Fibroblast of skin of left quadriceps (primary cell): ENCODE results near the gene GRM4.

Experiments used
- DNase-seq, 2 experiments: peaks; one replicate each; pipeline ENCODE4 v3.0.0-alpha.2; 2013; ENCODE audit warnings: low read depth in 2 of 2

The GRM4 gene

GRCh38 chr6:33994472-33995308 lies 151.2 kb downstream of the GRM4 start:
- no peak for DNase-seq

DNA sequence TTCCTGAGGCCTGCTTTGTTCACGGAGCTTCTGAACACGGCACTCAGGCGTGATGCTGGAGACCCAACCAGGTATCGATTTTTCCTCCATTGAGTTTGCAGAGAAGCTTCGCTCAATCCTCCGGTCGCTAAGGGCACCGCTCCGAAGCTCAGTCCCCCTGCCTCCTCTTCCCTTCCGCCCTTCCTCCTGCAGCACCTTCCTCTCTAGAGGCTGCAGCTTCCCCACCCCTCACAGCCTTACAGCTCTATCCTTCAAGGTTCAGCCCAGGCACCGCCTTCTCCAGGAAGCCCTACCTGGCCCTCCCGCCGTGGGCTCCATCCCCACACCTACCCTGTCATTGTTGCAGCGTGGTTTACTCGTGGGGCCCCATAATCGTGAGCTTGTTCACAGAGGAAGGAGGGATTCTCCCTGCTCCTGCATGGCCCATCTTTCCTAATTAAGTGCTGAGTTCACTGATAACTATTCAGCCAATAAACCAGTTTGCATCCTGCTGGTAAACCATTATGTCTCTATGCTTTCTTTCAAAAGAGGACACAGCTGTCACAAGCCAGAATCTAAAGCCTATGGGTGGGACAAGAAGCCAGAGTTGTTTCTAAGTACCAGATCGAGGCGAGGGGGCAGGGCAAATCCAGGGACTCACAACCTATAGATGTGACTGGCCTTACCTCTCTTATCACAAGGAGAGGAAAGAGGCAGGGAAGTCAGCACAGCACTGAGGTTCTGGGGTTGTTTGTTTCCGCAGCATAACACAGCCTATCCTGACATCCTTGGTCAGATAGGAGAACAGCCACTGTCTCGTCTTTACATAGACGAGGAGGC lies 152.0 kb downstream of the GRM4 start:
- DNase-seq: no peak

DNA sequence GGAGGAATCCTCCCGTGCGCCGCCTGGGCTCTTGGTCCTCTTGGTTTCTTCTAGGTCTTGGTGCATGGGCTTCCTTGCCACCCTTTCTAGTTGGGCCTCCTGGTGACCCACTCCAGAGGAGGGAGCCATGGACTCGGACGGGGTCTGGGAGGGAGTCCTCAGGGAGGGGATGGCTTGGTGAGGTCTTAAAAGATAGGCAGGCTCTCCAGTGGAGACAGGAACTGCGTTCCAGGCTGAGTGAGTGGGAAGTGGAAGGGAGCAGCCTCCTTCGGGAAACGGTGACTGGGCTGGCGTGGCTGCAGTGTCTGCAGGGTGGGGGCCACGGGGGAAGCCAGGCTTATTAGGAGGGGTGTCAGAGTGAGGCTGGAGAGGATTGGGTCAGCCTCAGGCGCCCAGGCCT lies 152.8 kb downstream of the GRM4 start:
- no peak for DNase-seq

DNA sequence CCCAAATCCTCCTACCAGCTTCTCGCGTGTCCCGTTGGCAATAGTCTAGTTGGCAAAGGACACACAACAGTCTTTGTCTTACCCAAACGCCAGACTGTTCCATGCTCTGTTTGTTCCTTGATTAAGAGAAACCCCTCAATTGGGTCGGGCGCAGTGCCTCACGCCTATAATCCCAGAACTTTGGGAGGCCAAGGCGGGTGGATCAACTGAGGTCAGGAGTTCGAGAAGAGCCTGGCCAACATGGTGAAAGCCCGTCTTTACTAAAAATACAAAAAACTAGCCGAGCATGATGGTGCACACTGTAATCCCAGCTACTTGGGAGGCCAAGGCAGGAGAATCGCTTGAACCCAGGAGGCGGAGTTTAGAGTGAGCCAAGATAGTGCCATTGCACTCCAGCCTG lies 153.7 kb downstream of the GRM4 start:
- DNase-seq: no peak

- DNase-seq: no peak
Measured at GRCh38 chr6:33991610-33992009, 154.3 kb downstream of the GRM4 start.

GRCh38 chr6:33990061-33990541 lies 155.8 kb downstream of the GRM4 start:
- no peak for DNase-seq

DNA sequence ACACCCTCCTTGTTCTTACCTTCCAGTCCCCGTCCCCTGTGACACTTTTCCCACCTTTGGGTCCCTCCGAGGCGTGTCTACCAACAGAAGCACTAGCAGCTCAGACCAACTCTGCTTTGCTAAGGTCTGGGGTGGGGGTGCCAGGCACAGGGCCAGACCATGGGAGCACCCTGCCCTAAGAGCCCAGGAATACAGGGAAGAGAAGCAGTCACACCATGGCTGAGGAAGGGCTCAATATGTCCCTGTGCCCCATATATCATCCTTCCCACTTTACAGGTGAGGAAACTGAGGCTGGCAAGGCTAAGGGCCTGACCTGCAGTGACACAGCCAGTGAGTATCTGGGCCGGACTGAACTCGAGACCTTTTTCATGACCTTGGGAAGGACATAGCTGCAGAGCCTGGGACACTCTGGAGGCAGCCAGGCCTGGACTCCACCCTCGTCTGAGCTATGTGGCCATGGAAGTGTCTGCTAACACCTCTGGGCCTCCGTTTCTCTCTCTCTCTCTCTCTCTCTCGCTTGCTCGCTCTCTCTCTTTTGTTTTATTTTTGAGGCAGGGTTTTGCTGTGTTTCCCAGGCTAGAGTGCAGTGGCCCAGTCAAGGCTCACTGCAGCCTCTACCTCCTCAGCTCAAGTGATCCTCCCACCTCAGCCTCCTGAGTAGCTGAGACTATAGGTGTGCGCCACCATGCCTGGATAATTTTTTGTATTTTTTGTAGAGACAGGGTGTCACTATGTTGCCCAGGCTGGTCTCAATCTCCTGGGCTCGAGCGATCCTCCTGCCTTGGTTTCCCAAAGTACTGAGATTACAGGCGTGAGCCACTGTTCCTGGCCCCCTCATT lies 156.7 kb downstream of the GRM4 start:
- DNase-seq: no peak

DNA sequence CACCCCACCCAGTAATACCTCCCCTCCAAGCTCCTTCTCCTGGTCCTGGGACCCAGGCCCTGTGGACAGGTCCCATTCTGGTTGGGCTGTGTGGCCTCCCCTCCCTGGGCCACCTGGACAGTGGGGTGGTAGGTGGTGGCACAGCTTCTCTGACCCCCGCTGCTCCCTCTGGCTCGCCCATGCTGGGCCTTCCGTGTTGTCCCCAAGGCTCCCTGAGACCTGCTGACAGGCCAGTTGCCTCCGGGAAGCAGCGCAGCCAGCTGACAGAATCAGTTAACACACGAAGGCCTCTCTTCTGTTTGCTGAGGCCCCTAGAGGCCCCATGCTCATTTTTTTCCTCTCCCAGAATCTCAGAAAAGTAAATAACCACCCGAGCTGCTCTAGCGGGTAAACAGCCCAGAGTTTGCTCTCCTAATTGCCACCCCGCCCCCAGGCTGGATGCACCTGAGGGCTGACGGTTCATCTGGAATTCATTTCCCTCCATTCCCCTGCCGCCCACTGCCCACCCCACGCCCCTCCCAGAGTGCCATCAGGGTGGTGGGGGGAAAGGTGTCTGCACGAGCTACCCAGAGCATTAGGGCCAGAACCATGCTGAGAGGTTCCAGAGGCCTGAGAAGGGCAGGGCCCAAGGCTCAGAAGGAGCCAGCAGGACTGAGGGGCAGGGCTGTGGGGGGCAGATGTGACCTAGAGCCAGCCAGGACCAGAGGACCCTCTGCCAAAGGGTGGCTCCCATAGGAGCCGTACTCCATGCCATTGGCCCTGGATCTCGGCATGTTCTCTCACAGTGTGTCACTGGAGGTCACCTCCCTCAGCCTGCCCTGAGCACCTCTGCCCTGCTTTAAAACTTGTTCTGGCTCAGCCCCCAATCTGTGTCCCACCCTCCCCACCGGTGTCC lies 157.5 kb downstream of the GRM4 start:
- DNase-seq: no peak

GRCh38 chr6:33987531-33988021 lies 158.3 kb downstream of the GRM4 start:
- no peak for DNase-seq

DNA sequence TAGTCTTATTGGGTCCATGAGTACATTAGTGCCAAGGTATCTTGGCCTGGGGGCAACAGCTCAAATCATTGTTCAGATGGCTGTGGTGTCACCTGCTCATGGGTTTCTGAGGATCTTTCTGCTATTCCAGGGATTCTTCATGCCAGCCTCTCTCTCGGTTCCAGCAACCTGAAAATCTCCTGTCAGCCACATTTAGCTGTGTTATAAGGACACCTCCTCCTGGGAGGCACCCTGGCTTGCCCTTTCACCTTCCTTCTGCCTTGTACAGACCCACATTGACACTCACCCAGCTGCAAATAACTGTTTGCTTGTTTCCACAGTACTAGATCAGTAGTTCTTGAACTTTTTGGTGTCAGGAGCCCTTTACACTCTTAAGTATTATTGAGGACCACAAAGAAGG lies 159.9 kb downstream of the GRM4 start:
- no peak for DNase-seq

DNA sequence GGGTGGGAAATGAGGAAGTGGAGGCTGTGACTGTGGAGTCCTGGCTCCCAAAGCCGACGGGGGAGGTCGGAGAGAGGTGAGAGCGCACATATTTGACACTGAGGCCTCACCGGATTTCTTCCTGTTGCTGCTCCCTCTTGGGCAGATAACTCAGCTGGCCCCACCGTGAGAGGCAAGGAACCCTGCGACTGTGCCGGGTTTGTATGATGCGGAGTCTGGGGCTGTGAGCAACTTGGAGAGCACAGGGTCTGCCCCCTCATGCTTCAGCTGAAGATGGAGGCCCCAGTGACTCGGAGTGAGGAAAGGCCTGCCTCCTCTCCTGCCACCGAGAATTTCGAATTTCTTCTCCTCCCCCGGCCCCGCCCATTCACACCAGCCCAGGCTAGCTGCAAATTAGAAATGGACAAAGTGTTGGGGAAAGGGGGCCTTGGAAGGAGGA lies 160.6 kb downstream of the GRM4 start:
- no peak for DNase-seq

GRCh38 chr6:33984466-33985312 lies 161.2 kb downstream of the GRM4 start:
- no peak for DNase-seq

GRCh38 chr6:33983721-33984465 lies 162.0 kb downstream of the GRM4 start:
- no peak for DNase-seq

DNA sequence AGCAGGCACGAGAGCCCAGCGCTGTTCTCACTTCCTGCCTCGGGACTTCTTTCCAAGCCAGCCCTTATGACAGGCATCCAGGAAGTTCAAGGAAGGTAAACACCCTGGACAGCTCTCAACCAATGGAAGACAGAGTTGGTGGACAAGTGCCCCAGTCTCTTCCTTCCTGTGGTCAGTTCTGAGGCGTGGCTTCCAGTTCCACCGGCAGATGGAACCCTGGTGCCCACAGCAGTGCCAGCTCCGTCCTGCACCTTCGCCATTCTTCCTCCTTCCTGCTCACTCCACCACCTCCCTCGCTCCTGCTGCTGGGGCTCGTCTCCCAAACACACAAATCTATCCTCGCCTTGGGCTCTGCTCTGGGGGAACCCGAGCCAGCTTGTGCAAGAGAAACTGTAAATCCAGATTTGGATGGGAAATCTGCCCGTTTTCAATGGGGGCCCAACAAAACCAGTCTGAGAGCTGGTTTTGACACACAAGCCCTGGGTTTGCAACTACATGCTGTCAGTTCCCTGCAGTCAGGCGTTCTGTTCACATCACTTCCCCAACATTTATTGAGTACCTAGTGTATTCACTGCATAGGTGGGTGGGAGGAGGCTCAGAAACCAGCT lies 162.7 kb downstream of the GRM4 start:
- DNase-seq: no peak

- DNase-seq: no peak
Measured at GRCh38 chr6:33981861-33982260, 164.0 kb downstream of the GRM4 start.

GRCh38 chr6:33981421-33981820 lies 164.5 kb downstream of the GRM4 start:
- DNase-seq: no peak

- DNase-seq: no peak
Measured at GRCh38 chr6:33980176-33981175, 165.4 kb downstream of the GRM4 start.
